Panc1 (cell line): ENCODE data around the gene RAC2. TPM values are rescaled to one million over a fixed set of nuclear protein-coding genes. Genes with fewer than 3 reads are reported as not detected.

Experiments used
- ATAC-seq: fragments of 200-7000 bp; cut with Tn5 transposase; 2 replicates; pipeline ENCODE4 v1.9.1; 2020; ENCODE audit warnings: mild to moderate bottlenecking, moderate library complexity
- BruUV-seq: library from RNA; stranded (reverse); fragments of 400-500 nt; replicated peaks from 2 replicates; lab custom pipeline; 2021; lab: Mats Ljungman, UMichigan
- CTCF ChIA-PET: fragments of 300-600 bp; sonication (Branson Sonifier 250); formaldehyde crosslinking; loops from one replicate; lab custom pipeline; 2022; ENCODE audit warnings: antibody characterized with exemption; lab: Charles Lee
- POLR2A ChIA-PET: fragments of 300-600 bp; sonication (Branson Sonifier 250); formaldehyde crosslinking; loops from one replicate; lab custom pipeline; 2022; ENCODE audit warnings: antibody characterized with exemption; lab: Charles Lee
- DNase-seq: peaks from one replicate; pipeline ENCODE4 v3.0.0-alpha.2; 2010; ENCODE audit warnings: low read depth, low spot score
- H3K27ac ChIP-seq: 2 replicates; pipeline ENCODE4 v1.5.1; 2011; ENCODE audit warnings: mild to moderate bottlenecking, low read length, inconsistent platforms
- H3K27me3 ChIP-seq: fragments of 200-500 bp; sonication (Bioruptor generic); 2 replicates; pipeline ENCODE4 v1.6.0; 2014; ENCODE audit warnings: low read length, inconsistent platforms; ENCODE audit not compliant: control insufficient read depth, insufficient read depth
- H3K36me3 ChIP-seq: fragments of 200-500 bp; sonication (Bioruptor generic); 2 replicates; pipeline ENCODE4 v1.5.1; 2014; ENCODE audit warnings: inconsistent platforms, mild to moderate bottlenecking, low read length, moderate library complexity; ENCODE audit not compliant: control insufficient read depth, insufficient read depth
- H3K4me1 ChIP-seq: 2 replicates; pipeline ENCODE4 v1.5.1; 2011; ENCODE audit warnings: inconsistent platforms, mild to moderate bottlenecking, low read length, moderate library complexity; ENCODE audit not compliant: control insufficient read depth, insufficient read depth
- H3K4me3 ChIP-seq, 2 experiments: 2 replicates each; pipeline ENCODE4 v1.5.1; 2011 to 2012; ENCODE audit warnings: low read depth in 2 of 2, low read length in 2 of 2, mild to moderate bottlenecking in 2 of 2, inconsistent platforms in 1 of 2, moderate library complexity in 1 of 2
- H3K9me3 ChIP-seq: fragments of 200-500 bp; sonication (Bioruptor generic); 2 replicates; pipeline ENCODE4 v1.5.1; 2014; ENCODE audit warnings: low read depth, mild to moderate bottlenecking, inconsistent platforms, low read length, moderate library complexity; ENCODE audit not compliant: control insufficient read depth, insufficient read depth
- CTCF ChIP-seq: fragments of 450-650 bp; IDR thresholded peaks from 2 replicates; pipeline ENCODE4 v1.5.1; 2017; ENCODE audit warnings: mild to moderate bottlenecking
- POLR2AphosphoS5 ChIP-seq: IDR thresholded peaks from 2 replicates; pipeline ENCODE4 v1.6.1; 2012; ENCODE audit warnings: mild to moderate bottlenecking, low read depth, low read length, moderate library complexity
- REST ChIP-seq, 2 experiments: IDR thresholded peaks; 2 replicates each; pipeline ENCODE4 v1.6.1; 2011 to 2012; ENCODE audit warnings: low read depth in 2 of 2, control low read depth in 1 of 2, low read length in 1 of 2, mild to moderate bottlenecking in 1 of 2, moderate library complexity in 1 of 2; ENCODE audit not compliant: insufficient read depth in 1 of 2
- SIN3A ChIP-seq: IDR thresholded peaks from 2 replicates; pipeline ENCODE4 v1.6.1; 2012; ENCODE audit warnings: low read depth, mild to moderate bottlenecking, low read length, moderate library complexity, borderline replicate concordance; ENCODE audit not compliant: insufficient read depth
- TCF7L2 ChIP-seq: IDR thresholded peaks from 2 replicates; pipeline ENCODE4 v1.6.1; 2011; ENCODE audit warnings: mild to moderate bottlenecking, low read depth, low read length, inconsistent platforms
- in situ Hi-C: cut with HindIII; loops from 2 replicates; pipeline ENCODE4 v1.10.0; 2016; ENCODE audit warnings: low sequenced_read_pairs, low pct_unique_long_range_greater_than_20kb
- intact Hi-C: fragments of 100-400 bp; cut with micrococcal nuclease; formaldehyde crosslinking; loops from one replicate; pipeline ENCODE4 v1.10.0; 2022; ENCODE audit not compliant: unreplicated experiment
- total RNA-seq: library from RNA; stranded (reverse); gene quantifications from one replicate; pipeline ENCODE4 v1.2.1, GENCODE V29; 2021; ENCODE audit not compliant: unreplicated experiment

Gene RAC2
- total RNA-seq, 1 experiment from 2014 or later = 1.5 TPM

GRCh38 chr22:37190262-37190780 is 53.7 kb downstream of the RAC2 start:
- TF ChIP-seq TCF7L2 (no peak), REST (IDR thresholded peaks at IDR 0.05; ENCODE audit: insufficient read depth in 1 of 2, low read depth in 2 of 2, low read length in 1 of 2) (no peak), SIN3A (no peak), CTCF (no peak), POLR2AphosphoS5 (no peak)
- intact Hi-C loops (no loop called here), in situ Hi-C loops (no loop called here)
- ChIA-PET POLR2A (no interaction called here), CTCF (no interaction called here)
- H3K9me3 ChIP-seq = no peaks in the 10 kb centered on the region
- ATAC-seq (no peak), DNase-seq (no peak)
- no peaks in the 10 kb centered on the region for H3K36me3 ChIP-seq
- no peak overlapping the region for H3K4me3 ChIP-seq
- BruUV-seq = no TSS peak
- peak overlapping the region; percentile 94 for H3K27ac ChIP-seq
- peaks cover 78% of the 10 kb centered on the region for H3K4me1 ChIP-seq
- H3K27me3 ChIP-seq = no peaks in the 10 kb centered on the region

GRCh38 chr22:37188901-37189466 is 55.1 kb downstream of the RAC2 start:
- intact Hi-C loops = no loop called here
- Histone ChIP-seq H3K4me3 (peak overlapping the region; percentile 49 to 64; a peak in 2 of 4 replicates), H3K4me1 (peaks cover 67% of the 10 kb centered on the region), H3K36me3 (no peaks in the 10 kb centered on the region), H3K9me3 (no peaks in the 10 kb centered on the region), H3K27me3 (no peaks in the 10 kb centered on the region), H3K27ac (peak overlapping the region; percentile 94)
- BruUV-seq = no TSS peak
- no peak for DNase-seq
- POLR2A ChIA-PET = no interaction called here
- in situ Hi-C loops = no loop called here
- no peak for ATAC-seq
- CTCF ChIA-PET = no interaction called here
- TF ChIP-seq TCF7L2 = no peak
- no peak for TF ChIP-seq REST (IDR thresholded peaks at IDR 0.05; ENCODE audit: insufficient read depth in 1 of 2, low read depth in 2 of 2, low read length in 1 of 2)
- no peak for TF ChIP-seq CTCF
- TF ChIP-seq SIN3A = no peak
- TF ChIP-seq POLR2AphosphoS5 = no peak
